ENCODE data around the gene SLC16A8.

Gene SLC16A8

GRCh38 chr22:38070250-38070921 is 13.6 kb downstream of the SLC16A8 start:
- no peak for DNase-seq

DNA sequence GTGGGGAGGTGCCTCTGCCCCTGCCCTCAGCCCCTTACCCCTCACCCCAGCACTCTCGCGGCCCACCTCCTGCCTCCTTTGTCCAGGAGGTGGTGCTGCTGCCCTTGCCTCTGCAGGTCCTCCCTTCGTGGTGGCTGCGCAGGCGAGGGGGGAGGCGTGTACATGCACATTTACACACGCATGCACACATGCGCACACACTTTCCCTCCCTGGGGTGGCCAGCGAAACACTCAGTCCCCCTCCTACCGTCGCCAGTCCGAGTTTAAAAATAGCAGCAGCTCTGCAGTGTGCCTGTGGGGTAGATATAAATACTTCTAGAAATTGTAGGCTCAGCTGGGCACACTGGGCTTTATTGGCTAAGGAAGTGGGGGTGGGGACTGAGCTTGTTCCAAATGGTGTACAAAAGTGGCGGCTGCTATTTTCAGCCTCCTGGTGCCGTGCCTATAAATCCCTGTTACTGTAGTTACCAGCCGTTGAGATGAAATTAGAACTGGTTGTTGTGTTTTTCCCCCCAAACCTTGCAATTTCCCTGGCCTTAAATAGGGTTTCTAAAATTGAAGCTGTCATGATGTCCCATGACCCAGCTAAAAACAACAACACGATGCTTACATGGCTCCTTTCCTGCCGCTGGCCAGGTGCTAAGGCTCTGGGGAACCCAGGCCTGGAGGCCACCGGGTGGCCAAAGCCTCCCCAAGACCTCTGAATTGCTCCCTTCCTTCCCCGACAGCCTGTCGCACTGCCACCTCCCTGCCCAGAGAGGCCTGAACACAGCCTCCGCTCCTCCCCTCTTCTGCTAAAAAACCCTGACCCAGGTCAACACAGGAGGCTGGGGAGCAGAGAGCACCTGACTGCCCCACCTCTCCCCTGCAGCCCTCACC is 14.4 kb downstream of the SLC16A8 start:
- no peak for DNase-seq

DNA sequence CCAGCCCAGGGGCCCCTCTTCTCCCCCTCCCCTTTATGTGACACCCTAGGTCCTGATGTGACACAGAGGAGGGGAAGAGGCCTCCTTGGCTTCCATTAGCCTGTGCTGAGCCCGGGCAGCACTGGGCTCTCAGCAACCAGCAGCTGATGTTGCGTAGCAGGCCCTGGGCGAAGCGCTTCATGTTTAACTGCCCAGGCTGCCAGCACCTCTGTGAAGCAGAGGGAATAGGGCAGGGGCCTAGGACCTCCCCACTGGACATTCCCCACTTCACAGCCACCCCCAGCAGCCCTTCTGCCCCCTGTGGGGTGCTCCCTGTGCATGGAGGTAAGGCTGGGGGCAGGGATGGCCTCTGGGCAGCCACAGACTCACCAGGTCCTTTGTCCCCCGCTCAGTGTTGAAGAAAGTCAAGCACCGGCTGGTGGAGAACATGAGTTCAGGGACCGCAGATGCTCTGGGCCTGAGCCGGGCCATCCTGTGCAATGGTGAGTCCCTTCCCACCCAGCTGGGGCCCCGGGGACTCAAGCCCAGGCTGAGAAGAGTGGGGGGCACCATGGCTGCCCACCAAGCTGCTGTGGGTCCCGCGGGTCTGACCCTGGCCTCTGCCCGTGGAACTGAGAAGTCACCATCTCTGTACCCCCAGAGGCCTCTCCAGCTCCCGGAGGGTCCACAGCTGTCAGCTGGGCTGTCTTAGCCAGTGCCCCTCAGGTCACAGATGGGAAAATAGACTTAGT is 15.2 kb downstream of the SLC16A8 start:
- DNase-seq, result no peak

- DNase-seq, result peak in 1 of 2 donors; percentile 18
Observed at GRCh38 chr22:38067761-38068360, 16.1 kb downstream of the SLC16A8 start.

DNA sequence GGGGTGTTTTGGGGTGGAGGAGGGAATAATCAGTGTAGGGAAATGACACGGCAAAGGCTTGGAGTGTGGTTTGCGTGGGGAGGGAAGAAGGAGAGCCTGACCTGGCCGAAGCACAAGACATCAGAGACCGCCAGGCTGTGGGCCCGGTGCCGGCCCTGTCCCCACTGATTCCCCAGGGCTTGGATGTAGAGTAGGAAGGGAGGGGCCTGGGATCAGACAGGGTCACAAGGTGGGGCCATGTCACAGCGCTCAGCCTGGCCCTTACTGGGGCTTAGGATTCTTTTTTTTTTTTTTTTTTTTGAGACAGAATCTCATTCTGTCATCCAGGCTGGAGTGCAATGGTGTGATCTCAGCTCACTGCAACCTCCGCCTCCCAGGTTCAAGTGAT is 17.0 kb downstream of the SLC16A8 start:
- no peak for DNase-seq

GRCh38 chr22:38066381-38067027 is 17.5 kb downstream of the SLC16A8 start:
- DNase-seq, result no peak

DNA sequence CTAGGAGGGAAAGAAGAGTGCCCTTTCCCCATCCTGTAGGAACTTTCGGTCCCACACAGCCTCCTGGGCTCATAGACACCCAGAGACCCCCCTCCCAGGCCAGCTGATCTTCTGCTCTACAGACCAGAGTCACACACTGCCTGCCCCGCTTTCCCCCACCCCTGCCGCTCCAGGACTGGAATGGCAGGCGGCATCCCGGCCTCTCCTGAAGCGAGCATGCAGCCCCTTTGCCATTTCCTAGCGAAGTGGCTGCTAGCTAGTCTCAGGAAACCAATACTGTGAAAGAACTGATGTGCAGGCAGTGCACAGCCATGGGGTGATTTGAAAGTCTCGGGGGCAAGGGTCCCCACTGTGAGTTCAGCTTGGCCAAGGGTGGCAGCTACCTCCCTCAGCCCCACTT is 18.4 kb downstream of the SLC16A8 start:
- no peak for DNase-seq

DNA sequence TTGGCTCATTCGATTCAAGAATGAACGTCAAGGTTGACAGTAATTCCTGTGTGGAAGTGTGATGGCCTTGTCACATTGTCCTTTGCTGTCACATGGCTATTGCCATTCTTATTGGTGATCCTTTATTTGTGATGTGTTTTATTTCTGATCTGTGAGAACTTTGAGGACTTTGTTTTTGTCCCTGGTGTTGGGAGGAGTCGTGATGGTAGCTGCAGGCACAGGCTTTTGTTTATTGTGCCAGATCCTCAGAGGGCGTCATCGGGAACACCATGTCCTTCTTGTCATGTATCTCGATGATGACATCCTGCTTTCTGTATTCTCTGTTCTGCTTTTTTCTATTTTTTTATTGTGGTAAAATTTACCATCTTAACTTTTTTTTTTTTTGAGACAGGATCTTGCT is 21.2 kb downstream of the SLC16A8 start:
- DNase-seq, result peak; percentile 63 to 72

- DNase-seq, result peak; percentile 87 to 91
Observed at GRCh38 chr22:38056969-38057891, 26.8 kb downstream of the SLC16A8 start, which contains the start of gene PICK1. Gene PICK1 (plus strand): TSS chr22:38057404. CDS start chr22:38057810, 406 bp downstream.

GRCh38 chr22:38051900-38052862 is 31.8 kb downstream of the SLC16A8 start:
- DNase-seq, result peak; percentile 43 to 83

DNA sequence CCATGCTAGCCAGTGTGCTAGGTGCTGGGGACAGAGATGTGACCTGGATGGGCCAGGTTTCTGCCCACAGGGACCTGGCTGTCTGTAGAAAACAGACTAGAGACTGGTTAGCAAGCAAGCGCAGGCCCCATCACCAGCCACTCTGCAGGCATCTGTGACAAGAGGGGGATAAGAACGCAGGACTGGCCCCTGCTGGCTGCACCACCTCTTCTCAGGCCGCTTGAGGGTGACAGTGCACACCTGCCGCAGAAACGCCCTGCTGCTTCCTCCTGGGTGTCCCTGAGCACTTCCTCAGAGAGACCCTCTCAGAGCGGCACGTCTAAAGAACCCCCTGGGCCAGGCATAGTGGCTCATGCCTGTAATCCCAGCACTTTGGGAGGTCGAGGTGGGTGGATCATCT is 32.7 kb downstream of the SLC16A8 start:
- DNase-seq, result no peak

- DNase-seq, result no peak
Observed at GRCh38 chr22:38050720-38051119, 33.3 kb downstream of the SLC16A8 start.

DNA sequence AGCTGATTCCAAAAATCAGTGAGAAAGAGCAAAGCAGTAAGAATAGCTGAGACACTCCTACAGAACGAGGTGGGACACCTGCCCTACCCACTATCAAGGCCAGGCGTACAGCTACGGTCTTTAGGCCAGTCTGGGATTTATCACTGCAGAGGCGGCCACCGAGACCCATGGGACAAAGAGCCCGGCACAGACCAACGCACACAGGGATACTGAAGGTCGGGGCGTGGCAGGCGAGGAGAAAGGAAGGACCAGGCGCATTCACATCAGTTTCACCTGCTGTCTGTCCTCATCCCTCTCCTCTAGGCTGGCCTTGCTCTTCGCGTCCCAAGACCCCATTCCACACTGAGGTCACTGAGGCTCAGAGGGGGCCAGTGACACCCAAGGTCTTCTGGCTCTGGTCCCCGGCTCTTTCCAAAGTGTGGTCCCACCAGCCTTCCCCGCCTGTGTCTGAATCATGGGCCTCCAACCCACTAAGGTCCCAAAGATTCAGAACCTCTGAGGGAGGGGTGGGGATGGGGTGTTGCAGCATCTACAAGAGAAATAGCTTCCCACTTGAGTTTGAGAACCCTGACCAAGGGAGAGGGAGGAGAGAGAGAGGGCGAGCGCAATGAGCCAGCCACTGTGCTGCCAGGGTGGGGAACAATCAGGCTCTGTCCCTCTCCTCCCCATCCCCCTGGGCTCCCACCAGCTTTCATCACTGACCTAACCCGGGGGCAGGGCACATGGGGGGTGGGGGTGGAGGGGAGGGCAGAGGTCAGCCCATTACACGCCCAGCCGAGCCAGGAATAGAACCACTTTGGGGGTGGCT is 34.0 kb downstream of the SLC16A8 start:
- no peak for DNase-seq

- no peak for DNase-seq
Observed at GRCh38 chr22:38046070-38046748, 37.8 kb downstream of the SLC16A8 start.

DNA sequence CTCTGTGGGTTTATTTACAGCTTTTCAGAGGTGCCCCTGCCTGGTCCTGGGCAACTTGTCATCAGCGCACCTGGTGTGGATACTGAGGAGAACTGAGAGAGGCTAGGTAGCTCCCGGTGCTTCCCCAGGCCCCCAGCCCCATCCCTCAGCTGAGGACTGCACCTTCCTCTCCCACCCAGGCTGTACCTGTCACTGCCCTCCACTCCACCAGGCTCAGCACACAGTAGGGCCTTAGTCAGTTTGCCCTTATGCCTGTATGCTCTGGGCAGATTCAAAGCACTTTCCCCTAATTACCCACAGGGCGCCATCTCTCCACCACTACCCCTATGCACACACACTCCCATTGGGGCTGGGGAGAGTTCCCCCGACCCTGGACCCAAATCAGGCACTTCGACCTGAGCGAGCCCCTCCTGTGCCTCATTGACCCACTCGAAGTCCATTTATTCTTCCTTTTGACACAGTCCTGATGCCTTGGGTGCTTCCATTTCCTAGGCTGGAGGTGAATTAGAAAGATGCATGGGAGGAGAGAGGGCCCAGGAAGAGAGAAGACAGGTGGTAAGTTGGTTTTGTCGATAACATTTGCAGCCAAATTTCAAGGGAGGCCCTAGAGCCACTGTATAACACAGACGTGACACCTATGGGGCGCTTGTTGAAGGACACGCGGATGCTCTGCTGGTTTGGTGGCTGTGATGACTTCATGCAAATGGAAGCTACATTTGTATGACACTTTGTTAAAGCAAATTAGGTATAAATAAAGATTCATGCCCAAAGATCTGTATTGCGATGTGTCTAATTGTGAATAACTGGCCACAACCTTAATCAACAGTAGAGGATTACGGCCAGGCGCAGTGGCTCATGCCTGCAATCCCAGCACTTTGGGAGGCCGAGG is 40.6 kb downstream of the SLC16A8 start:
- DNase-seq, result no peak

DNA sequence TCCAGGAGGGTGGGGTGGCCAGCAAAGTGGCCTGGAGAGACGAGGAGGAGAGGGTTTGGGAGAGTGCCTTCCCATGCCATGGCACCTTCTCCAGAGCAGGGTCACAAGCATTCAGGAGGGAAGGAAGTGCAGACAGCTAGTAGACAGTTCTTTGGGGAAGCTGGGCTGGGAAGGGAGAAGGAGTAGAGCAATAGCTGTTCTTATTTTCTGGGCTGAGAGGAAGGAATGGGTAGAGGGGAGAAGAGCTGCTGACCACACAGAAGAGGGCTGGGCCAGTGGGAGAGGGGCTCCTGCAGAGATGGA is 41.5 kb downstream of the SLC16A8 start:
- DNase-seq, result peak in 1 of 2 donors; percentile 8

- DNase-seq, result peak in 1 of 2 donors; percentile 8
Observed at GRCh38 chr22:38041760-38042487, 42.1 kb downstream of the SLC16A8 start.

Measured in inflammatory macrophage treated with lipopolysaccharide for 1 hour (primary cell).